RWPE2 (cell line): ENCODE results near the gene ATP7A.
"Not testable (repeated sequence)": the region's sequence is repeated elsewhere in the genome, so short reads cannot be mapped to it uniquely, and the experiment has no call there.

ENCODE experiments used
- ATAC-seq: fragments of 200-7000 bp; cut with Tn5 transposase; 3 replicates; pipeline ENCODE4 v1.9.1; 2021; ENCODE audit warnings: low read depth
- DNase-seq: peaks from one replicate; pipeline ENCODE4 v3.0.0-alpha.2; 2020; ENCODE audit warnings: low spot score
- H3K27ac ChIP-seq: fragments of 450-650 bp; 2 replicates; pipeline ENCODE4 v1.5.1; 2017; ENCODE audit warnings: mild to moderate bottlenecking; ENCODE audit not compliant: poor library complexity, severe bottlenecking
- H3K27me3 ChIP-seq: fragments of 250-450 bp; sonication (Bioruptor Pico); 2 replicates; pipeline ENCODE4 v1.5.1; 2021; ENCODE audit warnings: mild to moderate bottlenecking, moderate library complexity; ENCODE audit not compliant: insufficient read depth, poor library complexity, severe bottlenecking
- H3K36me3 ChIP-seq: fragments of 250-450 bp; sonication (Bioruptor Pico); 2 replicates; pipeline ENCODE4 v1.5.1; 2020; ENCODE audit warnings: low read depth, mild to moderate bottlenecking, moderate library complexity
- H3K4me1 ChIP-seq: fragments of 250-450 bp; sonication (Bioruptor Pico); 2 replicates; pipeline ENCODE4 v1.5.1; 2021; ENCODE audit warnings: mild to moderate bottlenecking, moderate library complexity; ENCODE audit not compliant: insufficient read depth, poor library complexity, severe bottlenecking
- H3K4me3 ChIP-seq: fragments of 250-450 bp; sonication (Bioruptor Pico); 2 replicates; pipeline ENCODE4 v1.5.1; 2021; ENCODE audit warnings: mild to moderate bottlenecking, moderate library complexity; ENCODE audit not compliant: severe bottlenecking
- H3K9me3 ChIP-seq: fragments of 250-450 bp; sonication (Bioruptor Pico); 2 replicates; pipeline ENCODE4 v1.5.1; 2021; ENCODE audit warnings: mild to moderate bottlenecking, moderate library complexity; ENCODE audit not compliant: severe bottlenecking
- TF ChIP-seq, protein P1 (sequence below): fragments of 450-650 bp; IDR thresholded peaks from one replicate; pipeline ENCODE4 v1.5.1; 2017; ENCODE audit warnings: mild to moderate bottlenecking, moderate library complexity; ENCODE audit not compliant: poor library complexity, severe bottlenecking

The ATP7A gene

DNA sequence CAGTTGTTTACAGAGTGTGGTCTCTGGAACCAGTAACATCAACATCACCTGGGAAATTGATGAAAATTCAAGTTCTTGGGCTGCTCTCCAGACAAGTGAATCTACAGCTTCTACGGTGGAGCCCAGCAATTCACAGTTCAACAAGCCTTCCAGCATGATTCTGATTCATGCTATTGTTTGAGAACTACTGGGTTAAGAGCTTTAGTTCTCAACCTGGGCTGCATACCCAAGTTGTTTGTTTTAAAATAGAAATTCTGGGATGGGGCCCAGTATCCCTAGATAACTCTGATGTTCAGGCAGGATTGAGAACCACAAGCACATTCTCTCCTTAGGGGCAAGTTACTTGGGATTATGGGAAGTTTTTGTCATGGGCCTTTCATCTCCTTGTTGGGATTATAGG is 155.6 kb downstream of the ATP7A start:
- no peaks in the 10 kb centered on the region for H3K9me3 ChIP-seq

DNA sequence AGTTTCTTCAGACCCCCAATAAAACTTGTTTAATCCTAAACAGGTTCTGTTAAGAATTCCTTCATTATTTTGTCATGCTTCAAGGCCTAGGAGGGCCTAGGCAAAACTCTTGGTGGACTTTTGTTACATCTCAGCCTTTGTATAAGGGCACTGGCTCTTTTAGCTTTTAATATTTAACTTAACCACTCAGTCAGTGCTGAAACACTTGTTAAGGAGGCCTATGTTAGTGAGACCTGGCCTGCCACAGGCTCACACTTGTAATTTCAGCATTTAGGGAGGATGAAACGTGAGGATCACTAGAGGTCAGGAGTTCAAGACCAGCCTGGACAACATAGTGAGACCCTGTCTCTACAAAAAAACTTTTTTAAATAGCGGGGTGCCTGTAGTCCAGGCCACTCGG is 160.8 kb downstream of the ATP7A start:
- H3K9me3 ChIP-seq, result no peaks in the 10 kb centered on the region
- ATAC-seq (no peak), DNase-seq (no peak)
- TF ChIP-seq, protein P1, sequence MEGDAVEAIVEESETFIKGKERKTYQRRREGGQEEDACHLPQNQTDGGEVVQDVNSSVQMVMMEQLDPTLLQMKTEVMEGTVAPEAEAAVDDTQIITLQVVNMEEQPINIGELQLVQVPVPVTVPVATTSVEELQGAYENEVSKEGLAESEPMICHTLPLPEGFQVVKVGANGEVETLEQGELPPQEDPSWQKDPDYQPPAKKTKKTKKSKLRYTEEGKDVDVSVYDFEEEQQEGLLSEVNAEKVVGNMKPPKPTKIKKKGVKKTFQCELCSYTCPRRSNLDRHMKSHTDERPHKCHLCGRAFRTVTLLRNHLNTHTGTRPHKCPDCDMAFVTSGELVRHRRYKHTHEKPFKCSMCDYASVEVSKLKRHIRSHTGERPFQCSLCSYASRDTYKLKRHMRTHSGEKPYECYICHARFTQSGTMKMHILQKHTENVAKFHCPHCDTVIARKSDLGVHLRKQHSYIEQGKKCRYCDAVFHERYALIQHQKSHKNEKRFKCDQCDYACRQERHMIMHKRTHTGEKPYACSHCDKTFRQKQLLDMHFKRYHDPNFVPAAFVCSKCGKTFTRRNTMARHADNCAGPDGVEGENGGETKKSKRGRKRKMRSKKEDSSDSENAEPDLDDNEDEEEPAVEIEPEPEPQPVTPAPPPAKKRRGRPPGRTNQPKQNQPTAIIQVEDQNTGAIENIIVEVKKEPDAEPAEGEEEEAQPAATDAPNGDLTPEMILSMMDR, result no peak
- no peaks in the 10 kb centered on the region for H3K4me1 ChIP-seq
- no peaks in the 10 kb centered on the region for H3K36me3 ChIP-seq
- no peak overlapping the region for H3K4me3 ChIP-seq
- H3K27me3 ChIP-seq, result no peaks in the 10 kb centered on the region
- H3K27ac ChIP-seq, result no peak overlapping the region

More for the DNA sequence above, 155.6 kb downstream of the ATP7A start:
- no peak overlapping the region for H3K4me3 ChIP-seq
- ATAC-seq, result no peak
- TF ChIP-seq, protein P1, result no peak
- no peaks in the 10 kb centered on the region for H3K4me1 ChIP-seq
- H3K27ac ChIP-seq, result no peak overlapping the region
- DNase-seq, result no peak
- no peaks in the 10 kb centered on the region for H3K36me3 ChIP-seq
- H3K27me3 ChIP-seq, result no peaks in the 10 kb centered on the region

DNA sequence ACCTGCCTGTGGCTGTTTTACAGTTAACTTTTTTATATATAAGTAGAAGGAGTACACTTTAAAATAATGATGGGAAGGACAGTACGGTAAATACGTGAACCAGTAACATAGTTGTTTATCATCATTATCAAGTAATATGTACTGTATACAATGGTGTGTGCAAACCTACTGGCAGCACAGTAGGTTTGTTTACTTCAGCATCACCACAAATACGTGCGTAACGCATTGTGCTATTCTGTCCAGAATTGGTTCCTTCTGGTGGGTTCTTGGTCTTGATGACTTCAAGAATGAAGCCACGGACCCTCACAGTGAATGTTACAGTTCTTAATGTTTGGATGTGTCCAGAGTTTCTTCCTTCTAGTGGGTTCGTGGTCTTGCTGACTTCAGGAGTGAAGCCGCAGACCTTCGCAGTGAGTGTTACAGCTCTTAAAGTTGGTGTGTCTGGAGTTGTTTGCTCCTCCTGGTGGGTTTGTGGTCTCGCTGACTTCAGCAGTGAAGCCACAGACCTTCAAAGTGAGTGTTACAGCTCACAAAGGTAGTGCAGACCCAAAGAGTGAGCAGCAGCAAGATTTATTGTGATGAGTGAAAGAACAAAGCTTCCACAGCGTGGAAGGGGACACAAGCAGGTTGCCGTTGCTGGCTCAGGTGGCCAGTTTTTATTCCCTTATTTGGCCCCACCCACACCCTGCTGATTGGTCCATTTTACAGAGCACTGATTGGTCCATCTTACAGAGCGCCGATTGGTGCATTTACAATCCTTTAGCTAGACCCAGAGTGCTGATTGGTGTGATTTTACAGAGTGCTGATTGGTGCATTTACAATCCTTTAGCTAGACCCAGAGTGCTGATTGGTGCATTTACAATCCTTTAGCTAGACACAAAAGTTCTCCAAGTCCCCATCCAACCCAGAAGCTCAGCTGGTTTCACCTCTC is 162.9 kb downstream of the ATP7A start:
- not testable (repeated sequence) for H3K27ac ChIP-seq, H3K4me3 ChIP-seq, H3K27me3 ChIP-seq, ATAC-seq, H3K9me3 ChIP-seq, H3K4me1 ChIP-seq, DNase-seq, H3K36me3 ChIP-seq

GRCh38 chrX:78074088-78074487 is 163.6 kb downstream of the ATP7A start:
- H3K27me3 ChIP-seq, result no peaks in the 10 kb centered on the region
- no peak for DNase-seq
- no peaks in the 10 kb centered on the region for H3K36me3 ChIP-seq
- H3K9me3 ChIP-seq, result no peaks in the 10 kb centered on the region
- ATAC-seq, result no peak
- H3K27ac ChIP-seq, result no peak overlapping the region
- TF ChIP-seq, protein P1, result no peak
- no peaks in the 10 kb centered on the region for H3K4me1 ChIP-seq
- no peak overlapping the region for H3K4me3 ChIP-seq

DNA sequence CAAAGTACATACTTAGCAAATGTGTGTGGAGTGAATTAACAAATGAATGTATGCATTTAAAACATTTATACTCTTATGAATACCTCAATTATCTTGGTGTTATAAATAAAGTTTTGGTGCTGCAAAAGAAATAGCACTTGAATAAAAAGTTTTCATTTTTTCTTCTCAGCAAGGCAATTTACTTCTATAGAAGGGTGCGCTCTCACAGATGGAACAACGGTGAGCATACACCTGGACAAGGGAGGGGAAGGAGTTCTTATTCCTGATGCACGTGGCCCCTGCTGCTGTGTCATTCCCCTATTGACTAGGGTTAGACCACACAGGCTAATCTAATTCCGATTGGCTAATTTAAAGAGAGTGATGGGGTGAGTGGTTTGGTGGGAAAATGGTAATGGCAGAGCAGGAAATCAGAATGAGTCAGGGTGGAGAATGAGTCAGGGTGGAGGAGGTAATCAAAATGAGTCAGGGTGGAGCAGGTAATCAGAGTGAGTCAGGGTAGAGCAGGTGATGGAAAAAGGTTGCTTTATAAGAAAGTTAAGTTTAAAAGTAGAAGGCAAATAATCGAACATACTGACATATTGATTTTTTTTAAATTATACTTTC is 165.4 kb downstream of the ATP7A start:
- ATAC-seq (no peak), DNase-seq (no peak)
- Histone ChIP-seq H3K27me3 (no peaks in the 10 kb centered on the region), H3K36me3 (no peaks in the 10 kb centered on the region), H3K9me3 (no peaks in the 10 kb centered on the region), H3K27ac (no peak overlapping the region), H3K4me1 (no peaks in the 10 kb centered on the region), H3K4me3 (no peak overlapping the region)
- TF ChIP-seq, protein P1, result no peak

DNA sequence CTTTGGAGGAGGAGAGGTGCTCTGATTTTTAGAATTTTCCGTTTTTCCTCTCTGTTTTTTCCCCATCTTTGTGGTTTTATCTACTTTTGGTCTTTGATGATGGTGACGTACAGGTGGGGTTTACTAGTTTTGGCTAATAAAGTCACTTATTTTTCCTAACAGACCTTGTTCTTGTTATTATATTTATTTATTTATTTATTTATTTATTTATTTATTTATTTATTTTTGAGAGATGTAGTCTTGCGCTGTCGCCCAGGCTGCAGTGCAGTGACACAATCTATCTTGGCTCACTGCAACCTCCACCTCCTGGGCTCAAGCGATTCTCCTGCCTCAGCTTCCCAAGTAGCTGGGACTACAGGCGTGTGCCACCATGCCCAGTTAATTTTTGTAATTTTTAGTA is 170.9 kb downstream of the ATP7A start:
- H3K9me3 ChIP-seq, ATAC-seq, H3K4me3 ChIP-seq, DNase-seq, H3K27me3 ChIP-seq, H3K4me1 ChIP-seq, H3K36me3 ChIP-seq, H3K27ac ChIP-seq: not testable (repeated sequence)
